NCI-H2081 treated with DMSO at 0.1 percent for 48 hours (cell line): ENCODE results near the gene TM6SF1.
"Not testable (repeated sequence)": the region's sequence is repeated elsewhere in the genome, so short reads cannot be mapped to it uniquely, and the experiment has no call there.

Source experiments
- DNase-seq: peaks from one replicate; lab custom pipeline; 2025; lab: John Stamatoyannopoulos, UW

The TM6SF1 gene

DNA sequence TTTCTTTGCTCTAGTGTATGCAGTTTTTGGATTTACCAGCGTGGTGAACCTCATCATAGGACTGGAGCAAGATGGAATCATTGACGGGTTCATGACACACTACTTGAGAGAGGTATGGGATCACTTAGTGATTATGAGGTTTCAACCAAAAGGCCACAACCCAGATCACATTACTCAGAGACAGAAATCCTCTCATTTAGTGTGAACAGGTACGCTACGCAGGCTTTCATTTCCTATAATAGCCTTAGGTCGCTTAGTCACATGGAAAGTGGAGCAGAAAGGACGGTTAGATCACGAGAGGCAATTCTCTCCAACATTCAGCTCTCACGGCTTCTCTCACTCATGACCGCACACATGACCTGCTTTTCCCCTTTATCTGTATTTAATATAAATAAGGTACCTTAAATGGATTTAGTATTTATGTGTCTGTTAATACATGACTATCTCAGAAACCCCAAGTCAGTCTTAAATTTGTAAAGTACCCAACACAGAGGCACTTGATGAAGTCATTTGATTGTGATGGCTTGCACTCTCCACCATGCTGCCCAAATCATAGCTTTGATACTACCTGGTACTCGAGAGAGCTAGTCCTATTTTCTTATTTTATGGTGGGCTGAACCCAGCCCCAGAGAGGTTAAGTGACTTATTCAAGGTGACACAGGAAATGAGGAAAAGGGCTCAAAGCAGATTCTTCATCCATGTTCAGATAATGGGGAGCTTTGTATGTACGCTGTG is 8.6 kb downstream of the TM6SF1 start:
- DNase-seq: no peak

DNA sequence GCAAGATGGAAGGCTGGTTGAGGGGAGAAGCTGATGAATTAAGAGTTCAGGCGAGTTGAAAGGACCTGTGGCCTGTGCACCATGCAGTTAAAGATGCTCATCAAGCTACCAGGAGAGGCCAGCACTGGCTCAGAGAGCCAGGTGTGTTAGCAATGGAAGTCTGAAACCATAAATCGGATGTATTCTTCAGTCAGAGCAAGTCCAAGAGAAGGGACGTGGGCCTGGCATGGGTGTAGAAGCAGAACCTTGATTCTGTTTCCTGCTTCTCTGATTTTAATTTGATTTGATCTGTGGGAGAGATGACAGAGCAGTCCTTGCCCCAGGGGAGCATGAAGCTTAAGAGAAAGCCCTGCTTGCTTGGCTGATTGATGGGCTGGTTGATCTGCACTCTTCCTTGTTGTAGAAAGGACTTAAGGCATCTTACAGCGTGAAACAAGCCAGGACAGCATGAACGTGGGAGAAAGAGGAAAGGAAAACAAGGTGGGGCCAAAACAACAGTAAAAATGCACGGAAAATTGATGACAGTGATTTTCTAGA is 10.9 kb downstream of the TM6SF1 start:
- DNase-seq: no peak

DNA sequence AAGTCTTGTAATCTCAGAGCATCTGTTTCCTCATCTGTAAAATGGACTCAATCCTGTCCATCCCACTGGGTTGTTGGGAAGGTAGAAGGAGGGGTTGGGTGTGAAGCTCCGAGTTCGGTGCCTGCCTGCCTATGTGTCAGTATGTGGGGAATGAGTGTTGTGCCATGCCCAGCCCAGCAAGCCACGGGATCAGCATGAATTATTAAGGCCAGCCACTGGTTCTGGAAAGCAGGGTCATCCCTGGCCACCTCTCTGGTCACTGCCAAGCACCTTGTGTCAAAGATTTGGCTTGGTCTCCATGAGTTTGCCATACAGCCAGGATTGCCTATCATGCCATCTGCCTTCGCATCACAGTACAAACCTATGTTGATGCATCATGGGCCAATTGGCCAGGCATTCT is 11.5 kb downstream of the TM6SF1 start:
- no peak for DNase-seq

DNA sequence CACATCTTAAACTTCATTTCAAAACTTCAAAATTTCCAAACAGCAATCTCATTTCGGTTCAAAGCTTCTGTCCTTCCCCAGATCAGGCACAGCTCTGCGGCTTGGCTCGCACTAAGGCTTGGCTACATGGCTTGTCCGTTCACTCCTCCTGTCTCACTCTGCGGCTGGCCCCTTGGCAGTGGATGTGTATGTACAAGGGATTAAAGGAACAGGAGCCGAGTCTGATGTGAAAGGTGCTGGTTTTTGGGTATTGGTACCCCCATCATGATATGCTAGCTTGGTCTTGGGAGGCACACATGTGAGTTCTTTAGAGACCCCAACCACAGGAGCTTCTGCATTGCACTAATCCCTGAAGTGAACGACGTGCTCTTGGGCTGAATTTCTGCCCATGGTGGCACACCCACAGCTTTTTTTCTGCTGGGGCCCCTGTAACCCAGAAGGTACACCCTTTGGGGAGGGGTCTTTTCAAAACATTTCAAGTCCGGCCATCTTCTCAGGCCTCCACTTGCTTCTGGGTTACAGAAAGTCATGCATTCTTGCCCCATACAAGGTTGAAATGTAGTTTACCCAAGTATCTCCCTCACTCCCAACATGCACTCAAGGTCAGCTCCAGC is 12.6 kb downstream of the TM6SF1 start:
- DNase-seq: no peak

DNA sequence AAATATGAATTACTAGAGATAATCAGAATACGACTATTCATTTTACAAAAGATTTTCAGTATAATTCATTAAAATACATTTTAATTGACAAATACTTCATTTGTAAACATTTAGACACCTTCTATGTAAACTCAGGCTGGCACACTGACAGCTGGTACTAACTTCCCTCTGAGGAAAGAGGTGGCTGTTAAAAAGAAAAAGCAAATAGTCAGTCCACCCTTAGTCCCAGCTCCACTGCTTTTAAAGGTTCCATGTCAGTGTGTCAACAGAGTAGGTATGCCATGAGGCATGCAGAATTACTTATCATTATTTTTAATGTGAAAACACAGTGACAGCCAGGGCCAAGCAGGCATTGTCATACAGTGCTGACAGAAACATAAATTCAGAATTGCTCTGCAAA is 16.1 kb downstream of the TM6SF1 start:
- no peak for DNase-seq

DNA sequence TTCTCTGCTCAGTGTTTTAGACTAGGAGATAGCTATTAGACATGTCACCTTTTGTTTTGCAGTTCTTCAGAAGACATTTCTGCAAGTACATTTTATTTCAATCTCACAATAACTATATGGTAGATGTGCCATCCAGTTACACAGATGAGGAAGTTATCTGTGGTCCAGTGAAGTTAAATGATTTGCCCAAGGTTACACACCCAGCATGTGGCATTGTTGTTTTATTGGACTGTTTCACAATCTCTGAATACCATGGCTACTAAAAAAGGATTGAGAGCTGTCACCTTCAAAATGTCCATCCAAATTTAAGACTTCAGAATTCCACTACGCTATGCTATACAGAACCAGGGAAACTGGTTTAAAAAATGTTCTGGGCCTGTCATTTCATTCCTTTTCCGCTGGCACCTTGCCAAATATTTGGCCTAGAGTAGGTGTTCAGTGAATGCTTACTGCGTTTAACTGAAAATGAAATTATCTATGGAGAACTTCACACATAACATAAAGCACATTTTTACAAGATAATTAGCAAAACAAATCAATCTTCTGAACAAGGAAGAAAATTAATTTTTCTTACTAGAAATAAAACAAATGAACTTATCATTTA is 20.2 kb downstream of the TM6SF1 start:
- no peak for DNase-seq

DNA sequence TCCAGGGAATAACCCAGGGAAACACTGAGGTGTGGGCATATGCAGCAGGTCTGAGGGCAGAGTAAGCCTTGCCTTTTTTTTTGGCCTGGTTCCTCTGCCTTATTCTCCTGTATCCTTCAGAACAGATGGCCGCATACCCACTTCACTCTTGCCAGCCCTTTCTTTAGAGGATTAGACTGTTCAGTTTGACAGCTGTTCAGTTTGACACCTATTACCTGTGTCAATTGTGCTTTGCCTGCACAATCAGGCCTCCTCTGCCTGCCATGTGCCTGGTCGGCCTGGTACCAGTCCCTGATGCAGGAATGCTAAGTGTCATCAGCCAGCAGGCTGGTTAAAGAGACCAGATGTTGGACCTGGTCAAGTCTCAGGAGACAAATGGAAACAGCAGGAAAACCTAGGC is 22.3 kb downstream of the TM6SF1 start:
- DNase-seq: no peak

DNA sequence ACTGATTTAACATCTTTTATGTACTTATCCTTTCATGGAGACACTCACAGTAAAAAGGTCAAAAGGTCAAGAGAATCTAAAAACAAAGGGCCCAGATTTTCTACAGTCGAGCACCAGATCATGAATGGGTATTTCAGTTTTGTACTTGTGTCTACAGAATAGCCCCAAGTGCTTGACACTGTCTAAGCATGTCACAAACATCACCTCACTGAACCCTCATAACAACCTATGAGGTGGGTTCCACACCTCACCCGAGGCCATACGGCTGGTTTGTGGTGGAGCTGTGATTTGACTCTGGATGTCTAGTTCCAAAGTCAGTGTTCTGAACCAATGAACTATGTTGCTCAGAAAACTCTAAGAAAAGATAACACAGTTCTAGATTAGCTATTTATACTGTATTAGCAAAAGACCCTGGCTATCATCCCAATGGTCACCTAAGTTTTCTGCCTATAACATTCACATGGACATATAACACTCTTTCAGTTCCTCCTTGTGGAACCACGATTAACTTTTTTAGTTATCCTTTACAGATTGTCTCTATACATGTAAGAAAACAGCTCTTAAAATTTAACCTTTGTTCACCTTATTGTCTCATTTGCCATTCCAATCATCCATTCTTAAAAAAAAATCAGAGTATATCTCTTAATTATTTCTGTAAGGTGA is 25.5 kb downstream of the TM6SF1 start:
- DNase-seq: no peak

DNA sequence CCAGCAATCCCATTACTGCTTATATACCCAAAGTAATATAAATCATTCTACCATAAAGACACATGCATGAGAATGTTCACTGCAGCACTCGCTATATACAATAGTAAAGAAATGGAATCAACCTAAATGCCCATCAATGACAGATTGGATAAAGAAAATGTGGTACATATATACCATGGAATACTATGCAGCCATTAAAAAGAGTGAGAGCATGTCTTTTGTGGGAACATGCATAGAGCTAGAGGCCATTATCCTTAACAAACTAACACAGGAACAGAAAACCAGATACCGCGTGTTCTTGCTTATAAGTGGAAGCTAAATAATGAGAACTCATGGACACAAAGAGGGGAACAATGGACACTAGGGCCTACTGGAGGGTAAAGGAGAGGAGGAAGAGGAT is 34.7 kb downstream of the TM6SF1 start:
- not testable (repeated sequence) for DNase-seq

DNA sequence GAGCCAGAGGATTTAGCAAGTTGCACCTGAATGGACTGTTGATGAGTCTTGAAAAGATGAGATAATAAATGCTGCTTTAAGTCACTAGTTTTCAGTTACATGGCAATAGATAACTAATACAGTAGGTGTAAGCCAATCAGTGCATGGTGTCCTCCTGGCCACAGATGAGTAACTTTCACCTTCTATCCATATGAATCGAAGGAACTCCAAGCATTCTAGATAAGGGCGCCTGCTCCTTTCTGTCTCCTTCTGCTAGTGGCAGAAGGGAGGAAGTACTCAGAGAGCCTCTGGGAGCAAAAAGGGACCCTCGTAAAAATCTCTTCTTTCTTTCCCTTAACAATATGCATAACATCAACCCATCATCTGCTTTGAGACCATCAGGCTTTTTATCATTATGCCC is 37.3 kb downstream of the TM6SF1 start:
- DNase-seq: no peak

DNA sequence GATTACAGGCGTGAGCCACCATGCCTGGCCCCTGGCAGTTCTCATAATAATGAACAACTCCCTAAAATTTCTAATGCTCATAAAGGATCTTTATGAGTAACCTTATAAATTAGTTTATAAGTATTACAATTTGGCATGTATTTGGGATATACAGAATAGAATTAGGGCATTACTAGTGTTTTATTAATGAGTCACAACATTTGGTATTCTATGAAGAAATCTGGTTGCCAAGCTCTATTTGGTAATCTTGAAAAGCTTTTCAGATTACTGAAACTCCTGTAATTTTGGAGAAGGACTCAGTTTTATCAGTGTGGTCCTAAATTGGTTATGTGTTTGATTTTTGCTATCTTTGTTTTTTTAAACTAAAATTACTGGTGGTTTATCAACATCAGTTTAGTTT is 45.8 kb downstream of the TM6SF1 start:
- no peak for DNase-seq

DNA sequence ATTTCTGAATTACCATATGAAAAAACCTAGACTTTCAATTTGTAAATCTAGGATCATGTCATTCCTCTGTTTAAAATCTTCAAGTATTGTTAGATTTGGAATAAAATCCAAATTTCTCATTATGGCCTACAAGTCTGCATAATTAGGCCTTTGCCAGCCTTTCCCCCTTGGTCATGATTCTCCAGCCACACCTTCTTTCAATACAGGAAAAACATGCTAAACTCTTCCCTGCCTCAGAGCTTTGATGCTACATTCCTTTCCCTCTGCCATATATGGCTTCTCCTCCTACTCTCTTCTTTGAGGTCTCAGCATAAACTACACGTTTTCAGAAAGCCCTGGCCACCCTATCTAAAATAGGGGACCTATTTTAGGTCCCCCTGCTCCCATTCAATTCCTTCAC is 48.5 kb downstream of the TM6SF1 start:
- DNase-seq: no peak

DNA sequence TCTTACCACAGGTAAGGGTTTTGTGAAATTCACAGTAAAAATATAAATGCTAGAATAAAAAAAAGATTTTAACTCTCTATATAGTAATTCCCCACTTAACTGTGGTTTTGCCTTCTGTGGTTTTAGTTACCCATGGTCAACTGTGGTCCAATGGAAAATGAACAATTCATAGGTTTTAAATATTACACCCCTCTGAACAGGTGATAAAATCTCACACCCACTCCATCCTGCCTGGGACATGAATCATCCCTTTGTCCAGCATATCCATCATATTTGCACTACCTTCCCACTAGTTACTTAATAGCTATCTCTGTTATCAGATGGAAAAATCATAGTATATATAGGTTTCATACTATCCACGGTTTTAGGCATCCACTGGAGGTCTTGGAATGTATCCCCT is 50.9 kb downstream of the TM6SF1 start:
- DNase-seq: no peak

DNA sequence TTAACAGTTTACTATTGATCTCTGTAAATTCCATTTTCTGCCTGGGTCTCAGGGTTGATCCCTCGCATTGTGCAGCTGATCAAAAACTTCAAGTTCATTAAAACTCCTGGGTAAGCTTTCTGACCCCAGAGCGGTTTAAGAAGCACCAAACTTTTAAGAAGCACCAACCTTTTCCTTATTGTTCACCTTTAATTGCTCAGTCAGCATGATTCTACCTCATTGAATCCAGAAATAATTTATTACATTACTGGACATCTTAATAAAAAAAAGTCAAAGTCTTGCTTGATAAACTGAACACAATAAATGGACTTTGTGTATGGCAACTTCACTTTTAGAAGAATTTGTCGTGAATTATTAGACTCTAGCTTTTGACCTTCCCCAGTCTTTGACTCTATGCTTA is 53.3 kb downstream of the TM6SF1 start:
- DNase-seq: no peak

DNA sequence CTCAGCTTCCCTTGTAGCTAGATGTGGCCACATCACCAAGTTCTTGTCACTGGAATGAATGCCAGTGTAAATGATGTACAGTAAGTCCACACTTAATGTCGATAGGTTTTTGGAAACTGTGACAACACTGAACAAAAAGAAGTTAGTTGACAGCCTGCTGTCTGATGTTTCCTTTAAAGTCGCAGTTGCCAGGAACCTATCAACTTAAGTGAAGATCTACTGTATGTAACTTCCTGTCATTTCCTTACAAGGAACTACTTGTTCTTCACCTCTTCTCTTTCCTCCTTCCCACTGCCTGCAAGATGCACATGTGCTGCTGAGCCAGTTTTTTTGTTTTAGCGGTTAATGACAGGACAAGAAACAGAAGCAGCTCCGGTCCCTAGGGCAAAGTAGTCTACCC is 55.6 kb downstream of the TM6SF1 start:
- no peak for DNase-seq

DNA sequence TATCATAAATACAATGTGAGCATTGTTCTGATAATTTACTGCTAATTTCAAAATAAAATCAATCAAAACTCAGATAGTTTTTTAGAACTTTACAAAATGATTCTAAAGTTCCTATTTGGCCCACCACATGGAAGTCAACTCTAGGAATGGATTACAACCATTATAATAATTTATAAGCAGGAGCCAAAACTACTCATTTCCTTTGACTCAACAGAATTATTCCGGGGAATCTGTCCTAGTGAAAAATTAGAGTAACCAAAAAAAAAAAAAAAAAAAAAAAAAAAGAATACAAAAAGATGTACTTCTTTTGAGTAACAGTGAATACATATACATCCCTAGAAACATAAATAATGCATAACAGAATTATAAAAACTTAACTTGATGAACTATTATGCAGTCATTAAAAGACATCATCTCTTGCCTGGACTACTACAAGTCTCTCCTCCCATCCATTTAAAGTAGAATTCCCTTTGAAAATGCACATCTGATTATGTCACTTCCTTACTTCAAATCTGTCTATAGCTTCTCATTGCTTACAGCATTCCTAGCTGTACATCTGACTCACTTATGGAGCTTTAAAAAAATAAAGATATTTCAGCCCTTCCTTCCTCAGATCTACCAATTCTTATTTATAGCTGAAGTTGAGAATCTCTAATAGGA is 56.8 kb downstream of the TM6SF1 start:
- DNase-seq: no peak

DNA sequence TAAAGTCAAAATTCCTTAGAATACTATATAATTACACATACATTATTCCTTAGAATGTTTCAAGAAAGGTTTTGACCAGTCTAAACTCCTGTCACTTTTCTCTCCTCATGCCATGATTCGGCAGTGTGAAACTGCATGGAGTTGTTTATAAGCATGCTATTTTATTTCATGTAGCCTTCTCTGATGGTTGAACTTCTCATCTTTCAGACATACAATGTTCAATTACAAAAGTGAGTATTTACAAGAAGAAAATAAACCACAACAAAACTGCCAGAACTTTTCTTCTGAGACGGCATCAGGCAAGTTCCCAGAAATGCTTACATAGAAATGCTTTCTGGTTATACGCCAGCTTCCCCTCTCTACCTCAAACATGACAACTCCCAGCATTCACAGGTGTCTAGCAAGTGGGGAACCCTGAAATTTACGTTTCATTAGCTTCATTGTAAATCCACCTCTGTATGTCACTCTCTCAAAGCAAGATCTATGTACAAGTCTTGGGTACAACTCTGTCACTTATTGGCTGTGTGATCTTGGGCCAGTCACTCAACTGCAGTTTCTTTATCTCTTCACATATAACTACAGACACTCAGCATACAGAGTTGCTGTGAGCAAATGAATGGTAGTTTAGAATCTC is 57.4 kb downstream of the TM6SF1 start:
- no peak for DNase-seq

DNA sequence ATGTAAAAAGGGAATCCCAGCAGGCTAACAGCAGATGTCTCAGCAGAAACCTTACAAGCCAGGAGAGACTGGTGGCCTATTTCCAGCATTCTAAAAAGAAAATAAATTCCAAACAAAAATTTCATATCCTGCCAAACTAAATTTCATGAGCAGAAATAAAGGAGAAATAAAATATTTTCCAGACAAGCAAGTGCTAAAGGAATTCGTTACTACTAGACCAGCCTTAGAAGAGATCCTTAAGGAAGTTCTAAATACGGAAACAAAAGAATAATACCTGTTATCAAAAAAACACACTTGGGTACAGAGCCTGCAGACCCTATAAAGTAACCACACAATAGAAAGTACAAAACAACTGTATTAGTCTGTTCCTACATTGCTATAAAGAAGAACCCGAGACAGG is 58.8 kb downstream of the TM6SF1 start:
- DNase-seq: no peak

DNA sequence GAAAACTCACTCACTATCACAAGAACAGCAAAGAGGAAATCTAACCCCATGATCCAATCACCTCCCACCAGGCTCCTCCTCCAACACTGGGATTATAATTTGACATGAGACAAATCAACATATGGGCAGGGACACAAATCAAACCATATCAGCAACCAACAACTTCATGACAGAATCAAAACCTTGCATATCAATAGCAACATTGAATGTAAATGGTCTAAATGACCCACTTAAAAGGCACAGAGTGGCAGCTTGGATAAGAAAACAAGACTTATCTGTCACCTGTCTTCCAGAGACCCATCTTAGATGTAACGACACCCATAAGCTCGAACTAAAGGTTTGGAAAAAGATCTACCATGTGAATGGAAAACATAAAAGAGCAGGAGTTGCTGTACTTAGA is 59.4 kb downstream of the TM6SF1 start:
- DNase-seq: no peak

DNA sequence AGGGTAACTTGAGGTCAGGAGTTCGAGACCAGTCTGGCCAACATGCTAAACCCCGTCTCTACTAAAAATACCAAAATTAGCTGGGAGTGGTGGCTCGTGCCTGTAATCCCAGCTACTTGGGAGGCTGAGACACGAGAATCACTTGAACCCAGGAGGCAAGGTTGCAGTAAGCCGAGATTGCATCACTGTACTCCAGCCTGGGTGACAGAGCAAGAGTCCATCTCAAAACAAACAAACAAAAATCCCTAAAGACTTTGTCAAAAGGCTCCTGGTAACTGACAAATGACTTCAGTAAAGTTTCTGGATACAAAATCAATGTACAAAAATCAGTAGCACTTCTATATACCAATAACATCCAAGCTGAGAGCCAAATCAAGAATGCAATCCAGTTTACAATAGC is 62.1 kb downstream of the TM6SF1 start:
- DNase-seq: not testable (repeated sequence)

DNA sequence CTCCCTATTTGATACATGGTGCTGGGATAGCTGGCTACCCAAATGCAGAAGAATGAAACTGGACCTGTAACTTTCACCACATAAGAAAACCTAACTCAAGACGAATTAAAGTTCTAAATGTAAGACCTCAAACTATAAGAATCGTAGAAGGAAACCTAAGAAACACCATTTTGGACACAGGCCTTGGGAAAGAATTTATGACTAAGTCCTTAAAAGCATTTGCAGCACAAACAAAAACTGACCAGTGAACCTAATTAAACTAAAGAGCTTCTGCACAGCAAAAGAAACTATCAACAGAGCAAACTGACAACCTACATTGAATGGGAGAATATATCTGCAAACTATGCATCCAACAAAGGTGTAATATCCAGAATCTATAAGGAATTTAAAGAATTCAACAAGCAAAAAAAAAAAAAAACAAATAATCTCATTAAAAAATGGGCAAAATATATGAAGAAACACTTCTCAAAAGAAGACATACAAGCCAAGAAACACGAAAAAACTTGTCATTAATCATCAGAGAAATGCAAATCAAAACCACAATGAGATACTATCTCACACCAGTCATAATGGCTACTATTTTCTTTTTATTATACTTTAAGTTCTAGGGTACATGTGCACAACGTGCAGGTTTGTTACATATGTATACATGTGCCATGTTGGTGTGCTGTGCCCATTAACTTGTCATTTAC is 63.2 kb downstream of the TM6SF1 start:
- no peak for DNase-seq
